ENCODE measurements around the gene ATAD3B. TPM values are rescaled to one million over a fixed set of nuclear protein-coding genes. Genes with fewer than 3 reads are reported as not detected.

The ATAD3B gene
- total RNA-seq, 1 donor from 2014 or later, result 63.0 TPM

DNA sequence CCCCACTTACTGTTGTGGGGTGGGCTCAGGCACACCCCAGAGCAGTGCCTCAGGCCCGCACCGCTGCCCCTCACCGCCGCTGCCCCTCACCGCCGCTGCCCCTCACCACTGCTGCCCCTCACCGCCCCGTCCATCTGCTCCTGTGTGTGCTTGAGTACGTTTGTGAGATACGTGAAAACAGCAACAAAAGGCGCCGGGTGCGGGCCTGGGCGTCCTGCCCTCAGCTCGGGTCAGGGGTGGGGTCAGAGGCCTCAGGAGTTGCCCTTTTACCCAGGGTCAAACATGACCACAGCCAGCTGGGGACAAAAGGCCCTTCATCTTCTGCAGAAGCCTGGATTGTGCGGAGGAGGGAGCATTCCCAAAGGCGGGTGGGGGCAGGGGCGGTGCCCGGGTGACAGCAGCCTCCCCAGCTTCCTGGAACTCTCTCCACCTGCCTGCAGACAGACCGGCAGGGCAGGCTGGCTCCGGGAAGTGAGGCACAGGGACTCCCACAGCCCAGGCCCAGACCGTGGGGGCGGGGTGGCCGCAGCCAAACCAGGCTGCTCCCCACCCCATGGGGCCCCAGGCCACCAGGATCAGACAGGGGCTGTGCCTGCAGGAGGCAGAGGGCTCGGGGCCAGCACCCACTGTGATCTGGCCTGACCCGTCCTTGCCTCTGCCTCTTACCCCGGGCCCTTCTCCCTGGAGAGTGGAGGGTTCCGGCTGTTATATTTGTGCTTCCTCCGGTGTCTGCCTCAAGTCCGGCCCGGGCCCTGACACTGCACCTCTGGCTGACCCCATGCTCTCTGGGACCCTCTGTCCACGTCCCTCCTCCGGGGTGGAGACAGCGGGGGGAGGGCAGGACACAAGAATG, 38.4 kb upstream of the ATAD3B start:
- Histone ChIP-seq H3K27me3 (ENCODE audit: insufficient read depth, low read length) (no peaks in the 10 kb centered on the region), H2AFZ (ENCODE audit: low read depth, low read length) (no peak overlapping the region), H3K4me1 (ENCODE audit: insufficient read depth, low read length) (peaks cover 35% of the 10 kb centered on the region), H3K4me2 (ENCODE audit: low read length) (peak overlapping the region; percentile 85), H3K27ac (ENCODE audit: low read depth, low read length) (no peak overlapping the region), H4K20me1 (ENCODE audit: insufficient read depth, low read length) (peaks cover 6% of the 10 kb centered on the region), H3K36me3 (ENCODE audit: insufficient read depth, low read length) (no peaks in the 10 kb centered on the region), H3K9me3 (ENCODE audit: insufficient read depth, low read depth, low read length) (no peaks in the 10 kb centered on the region), H3K79me2 (ENCODE audit: insufficient read depth, low read length) (no peaks in the 10 kb centered on the region), H3K9ac (ENCODE audit: low read length) (peak overlapping the region; percentile 31), H3K4me3 (ENCODE audit: insufficient read depth, low read depth, low read length) (no peak overlapping the region)
- H3K4me1 Mint-ChIP-seq (ENCODE audit: low read depth, unreplicated experiment), result peaks cover 16% of the 10 kb centered on the region
- peak overlapping the region; percentile 26 for H3K27ac Mint-ChIP-seq (ENCODE audit: unreplicated experiment)
- FAIRE-seq (no peak), DNase-seq (ENCODE audit: low read depth) (no peak)
- TF ChIP-seq, protein P1, sequence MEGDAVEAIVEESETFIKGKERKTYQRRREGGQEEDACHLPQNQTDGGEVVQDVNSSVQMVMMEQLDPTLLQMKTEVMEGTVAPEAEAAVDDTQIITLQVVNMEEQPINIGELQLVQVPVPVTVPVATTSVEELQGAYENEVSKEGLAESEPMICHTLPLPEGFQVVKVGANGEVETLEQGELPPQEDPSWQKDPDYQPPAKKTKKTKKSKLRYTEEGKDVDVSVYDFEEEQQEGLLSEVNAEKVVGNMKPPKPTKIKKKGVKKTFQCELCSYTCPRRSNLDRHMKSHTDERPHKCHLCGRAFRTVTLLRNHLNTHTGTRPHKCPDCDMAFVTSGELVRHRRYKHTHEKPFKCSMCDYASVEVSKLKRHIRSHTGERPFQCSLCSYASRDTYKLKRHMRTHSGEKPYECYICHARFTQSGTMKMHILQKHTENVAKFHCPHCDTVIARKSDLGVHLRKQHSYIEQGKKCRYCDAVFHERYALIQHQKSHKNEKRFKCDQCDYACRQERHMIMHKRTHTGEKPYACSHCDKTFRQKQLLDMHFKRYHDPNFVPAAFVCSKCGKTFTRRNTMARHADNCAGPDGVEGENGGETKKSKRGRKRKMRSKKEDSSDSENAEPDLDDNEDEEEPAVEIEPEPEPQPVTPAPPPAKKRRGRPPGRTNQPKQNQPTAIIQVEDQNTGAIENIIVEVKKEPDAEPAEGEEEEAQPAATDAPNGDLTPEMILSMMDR (IDR thresholded peaks at IDR 0.05; ENCODE audit: insufficient read depth, low read depth, low read length), result no peak
- TF ChIP-seq EZH2 (IDR thresholded peaks at IDR 0.05; ENCODE audit: insufficient read depth, low read length), result no peak
- no peaks in the 10 kb centered on the region for H3K9me3 Mint-ChIP-seq (ENCODE audit: unreplicated experiment)
- no peaks in the 10 kb centered on the region for H3K36me3 Mint-ChIP-seq (ENCODE audit: low read depth, unreplicated experiment)
- no peak overlapping the region for H3K4me3 Mint-ChIP-seq (ENCODE audit: unreplicated experiment)
- H3K27me3 Mint-ChIP-seq (ENCODE audit: low read depth, unreplicated experiment), result no peaks in the 10 kb centered on the region

DNA sequence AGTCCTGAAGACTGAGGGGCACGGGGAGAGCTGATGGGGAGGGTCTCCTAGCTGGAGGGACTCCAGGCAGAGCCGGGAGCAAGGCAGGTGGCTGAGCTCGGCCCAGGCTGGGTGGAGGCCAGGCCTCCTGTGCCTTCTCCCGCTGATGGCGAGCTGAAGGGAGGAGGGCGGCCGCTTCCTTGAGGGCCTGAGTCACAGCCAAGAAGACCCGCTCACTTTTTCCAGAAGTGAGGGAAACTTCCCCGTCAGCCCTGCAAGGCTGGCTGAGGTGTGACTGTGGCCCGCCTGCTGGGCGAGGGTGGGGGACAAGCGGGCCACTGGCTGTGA, 37.8 kb upstream of the ATAD3B start:
- no peak for FAIRE-seq
- Histone ChIP-seq H3K36me3 (ENCODE audit: insufficient read depth, low read length) (no peaks in the 10 kb centered on the region), H3K9ac (ENCODE audit: low read length) (peak overlapping the region; percentile 37), H4K20me1 (ENCODE audit: insufficient read depth, low read length) (peaks cover 6% of the 10 kb centered on the region), H3K27ac (ENCODE audit: low read depth, low read length) (no peak overlapping the region), H3K9me3 (ENCODE audit: insufficient read depth, low read depth, low read length) (no peaks in the 10 kb centered on the region), H3K79me2 (ENCODE audit: insufficient read depth, low read length) (no peaks in the 10 kb centered on the region), H3K4me1 (ENCODE audit: insufficient read depth, low read length) (peaks cover 35% of the 10 kb centered on the region), H2AFZ (ENCODE audit: low read depth, low read length) (peak overlapping the region; percentile 45), H3K4me3 (ENCODE audit: insufficient read depth, low read depth, low read length) (no peak overlapping the region), H3K4me2 (ENCODE audit: low read length) (peak overlapping the region; percentile 85), H3K27me3 (ENCODE audit: insufficient read depth, low read length) (no peaks in the 10 kb centered on the region)
- no peak for TF ChIP-seq EZH2 (IDR thresholded peaks at IDR 0.05; ENCODE audit: insufficient read depth, low read length)
- TF ChIP-seq, protein P1 (IDR thresholded peaks at IDR 0.05; ENCODE audit: insufficient read depth, low read depth, low read length), result no peak
- Mint-ChIP-seq H3K36me3 (ENCODE audit: low read depth, unreplicated experiment) (no peaks in the 10 kb centered on the region), H3K9me3 (ENCODE audit: unreplicated experiment) (no peaks in the 10 kb centered on the region), H3K4me3 (ENCODE audit: unreplicated experiment) (no peak overlapping the region), H3K27ac (ENCODE audit: unreplicated experiment) (peak overlapping the region; percentile 26), H3K4me1 (ENCODE audit: low read depth, unreplicated experiment) (peaks cover 16% of the 10 kb centered on the region), H3K27me3 (ENCODE audit: low read depth, unreplicated experiment) (no peaks in the 10 kb centered on the region)
- peak; percentile 60 for DNase-seq (ENCODE audit: low read depth)
